Measurements from ENCODE around the gene SETDB1. TPM values are rescaled to one million over a fixed set of nuclear protein-coding genes. Genes with fewer than 3 reads are reported as not detected.

SETDB1 gene
- total and polyA plus RNA-seq, 2 of the 13 experiments (the other 11 are each of a cell fraction or from before 2014, with no cell fraction given), result 33.1 to 34.6 TPM

GRCh38 chr1:151008244-151009205 is 82.4 kb downstream of the SETDB1 start, which contains the start of gene PRUNE1 (continued):
- TF ChIP-seq ZBTB4 (CRISPR knock-in tag; IDR thresholded peaks at IDR 0.05; ENCODE audit: borderline replicate concordance) (peak; percentile 47; the same call in 1 of the 2 replicates), ARNTL (CRISPR knock-in tag; IDR thresholded peaks at IDR 0.05) (no peak), MBNL3 (CRISPR knock-in tag; conservative IDR thresholded peaks at IDR 0.05) (no peak), IKZF5 (CRISPR knock-in tag; IDR thresholded peaks at IDR 0.05) (peak; percentile 55), TP53 (CRISPR knock-in tag; conservative IDR thresholded peaks at IDR 0.05) (peak; percentile 67; the same call in 1 of the 2 replicates), KLF13 (CRISPR knock-in tag; IDR thresholded peaks at IDR 0.05) (peak; percentile 40; the same call in 1 of the 2 replicates), ZNF713 (CRISPR knock-in tag; IDR thresholded peaks at IDR 0.05) (no peak), ZNF230 (CRISPR knock-in tag; IDR thresholded peaks at IDR 0.05) (no peak), YEATS2 (CRISPR knock-in tag; IDR thresholded peaks at IDR 0.05; ENCODE audit: borderline replicate concordance) (no peak), ZEB1 (IDR thresholded peaks at IDR 0.05; ENCODE audit: insufficient replicate concordance, low read depth) (no peak), MYNN (CRISPR knock-in tag; IDR thresholded peaks at IDR 0.05; ENCODE audit: low read depth) (no peak), ZNF768 (CRISPR knock-in tag; IDR thresholded peaks at IDR 0.05) (peak; percentile 15; the same call in 1 of the 2 replicates), GPN1 (CRISPR knock-in tag; IDR thresholded peaks at IDR 0.05; ENCODE audit: borderline replicate concordance) (no peak), ZBTB43 (CRISPR knock-in tag; conservative IDR thresholded peaks at IDR 0.05) (0 out of 2 replicates have a peak, but pooled peaks have one; percentile 62), MNT (IDR thresholded peaks at IDR 0.05) (peak; percentile 27; the same call in 1 of the 2 replicates), HNRNPH1 (optimal IDR thresholded peaks at IDR 0.05; ENCODE audit: low read depth, low read length) (no peak), ARHGAP35 (CRISPR knock-in tag; IDR thresholded peaks at IDR 0.05; ENCODE audit: borderline replicate concordance) (0 out of 2 replicates have a peak, but pooled peaks have one; percentile 33), ZNF850 (CRISPR knock-in tag; conservative IDR thresholded peaks at IDR 0.05) (no peak), TRIM24 (CRISPR knock-in tag; IDR thresholded peaks at IDR 0.05) (no peak), ZNF589 (CRISPR knock-in tag; conservative IDR thresholded peaks at IDR 0.05) (0 out of 2 replicates have a peak, but pooled peaks have one; percentile 21), FOXC1 (CRISPR knock-in tag; IDR thresholded peaks at IDR 0.05; ENCODE audit: borderline replicate concordance) (0 out of 2 replicates have a peak, but pooled peaks have one; percentile 65), HCFC1 (IDR thresholded peaks at IDR 0.05; ENCODE audit: low read depth, low read length) (peak; percentile 82)
